Measurements from ENCODE around the gene STXBP2. TPM values are rescaled to one million over a fixed set of nuclear protein-coding genes. Genes with fewer than 3 reads are reported as not detected.

Gene STXBP2
- total and polyA plus RNA-seq, 9 of the 15 experiments (the other 6 are each of a cell fraction or from before 2014, with no cell fraction given) = 2.5 to 163 (median 71.3) TPM

DNA sequence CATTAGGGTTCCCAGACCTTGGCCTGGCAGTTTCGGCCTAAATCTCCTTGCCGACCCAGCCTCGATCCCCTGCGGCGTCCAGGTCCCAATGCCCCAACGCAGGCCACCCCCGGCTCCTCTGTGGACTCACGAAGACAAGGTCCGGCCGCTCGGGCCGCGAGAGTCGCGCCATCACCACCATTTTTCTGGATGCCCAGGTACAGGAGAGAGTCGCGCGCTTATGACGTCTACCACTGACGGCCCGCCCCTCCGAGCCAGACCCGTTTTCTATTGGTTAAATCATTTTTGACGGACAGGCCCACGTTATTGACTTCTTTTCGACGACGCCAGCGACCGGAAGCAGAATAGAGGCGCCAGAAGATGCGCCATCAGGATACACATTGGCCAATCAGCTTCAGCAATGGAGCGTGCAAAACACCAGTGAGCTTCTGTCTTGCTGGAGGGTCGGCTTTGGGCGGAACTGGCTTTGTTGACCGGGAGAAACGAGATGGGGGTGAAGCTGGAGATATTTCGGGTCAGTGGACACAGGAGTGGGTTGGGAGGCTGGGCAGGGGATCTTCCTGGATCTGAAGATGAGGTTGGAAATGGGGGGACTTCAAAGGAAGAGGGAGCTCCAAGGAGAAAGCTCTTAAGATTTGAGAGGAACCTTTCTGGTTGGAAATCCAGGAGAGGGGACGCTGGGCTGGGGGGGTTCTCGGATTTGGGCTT, 7.4 kb upstream of the STXBP2 start, which contains the start of the genes PET100 and XAB2 (continued):
- TF ChIP-seq, protein P1, sequence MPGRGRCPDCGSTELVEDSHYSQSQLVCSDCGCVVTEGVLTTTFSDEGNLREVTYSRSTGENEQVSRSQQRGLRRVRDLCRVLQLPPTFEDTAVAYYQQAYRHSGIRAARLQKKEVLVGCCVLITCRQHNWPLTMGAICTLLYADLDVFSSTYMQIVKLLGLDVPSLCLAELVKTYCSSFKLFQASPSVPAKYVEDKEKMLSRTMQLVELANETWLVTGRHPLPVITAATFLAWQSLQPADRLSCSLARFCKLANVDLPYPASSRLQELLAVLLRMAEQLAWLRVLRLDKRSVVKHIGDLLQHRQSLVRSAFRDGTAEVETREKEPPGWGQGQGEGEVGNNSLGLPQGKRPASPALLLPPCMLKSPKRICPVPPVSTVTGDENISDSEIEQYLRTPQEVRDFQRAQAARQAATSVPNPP (IDR thresholded peaks at IDR 0.05; ENCODE audit: borderline replicate concordance, insufficient read depth, insufficient read length) = no peak
- TF ChIP-seq RUNX1 (IDR thresholded peaks at IDR 0.05; ENCODE audit: low read depth) (no peak), FOSL1 (tag; conservative IDR thresholded peaks at IDR 0.05) (no peak), ZNF165 (CRISPR knock-in tag; IDR thresholded peaks at IDR 0.05; ENCODE audit: borderline replicate concordance) (no peak), ZNF212 (CRISPR knock-in tag; IDR thresholded peaks at IDR 0.05) (no peak), ZNF41 (CRISPR knock-in tag; conservative IDR thresholded peaks at IDR 0.05) (no peak), DPF2 (IDR thresholded peaks at IDR 0.05) (no peak), ZNF77 (CRISPR knock-in tag; IDR thresholded peaks at IDR 0.05) (no peak), ARID1B (IDR thresholded peaks at IDR 0.05) (no peak), FOXA3 (CRISPR knock-in tag; conservative IDR thresholded peaks at IDR 0.05 in 1 of 2, IDR thresholded peaks at IDR 0.05 in 1 of 2) (peak; percentile 67 to 87), EHMT2 (IDR thresholded peaks at IDR 0.05) (no peak), ZBTB17 (CRISPR knock-in tag; IDR thresholded peaks at IDR 0.05) (no peak), PURB (CRISPR knock-in tag; IDR thresholded peaks at IDR 0.05; ENCODE audit: low read depth) (no peak), POLR2AphosphoS5 (IDR thresholded peaks at IDR 0.05; ENCODE audit: control insufficient read depth, insufficient read depth, low read depth, low read length) (peak; percentile 59), ZNF79 (CRISPR knock-in tag; IDR thresholded peaks at IDR 0.05; ENCODE audit: low read depth) (no peak), TCF7 (IDR thresholded peaks at IDR 0.05; ENCODE audit: borderline replicate concordance) (no peak), THRAP3 (IDR thresholded peaks at IDR 0.05; ENCODE audit: borderline replicate concordance) (no peak), FOXM1 (IDR thresholded peaks at IDR 0.05; ENCODE audit: low read depth) (no peak), FOXM1 (CRISPR knock-in tag; IDR thresholded peaks at IDR 0.05; ENCODE audit: low read depth) (no peak), ZEB2 (IDR thresholded peaks at IDR 0.05) (no peak), SRSF7 (optimal IDR thresholded peaks at IDR 0.05; ENCODE audit: low read depth, low read length) (no peak), GTF2F1 (IDR thresholded peaks at IDR 0.05; ENCODE audit: low read depth, low read length) (no peak)
- TF ChIP-seq, protein P2, sequence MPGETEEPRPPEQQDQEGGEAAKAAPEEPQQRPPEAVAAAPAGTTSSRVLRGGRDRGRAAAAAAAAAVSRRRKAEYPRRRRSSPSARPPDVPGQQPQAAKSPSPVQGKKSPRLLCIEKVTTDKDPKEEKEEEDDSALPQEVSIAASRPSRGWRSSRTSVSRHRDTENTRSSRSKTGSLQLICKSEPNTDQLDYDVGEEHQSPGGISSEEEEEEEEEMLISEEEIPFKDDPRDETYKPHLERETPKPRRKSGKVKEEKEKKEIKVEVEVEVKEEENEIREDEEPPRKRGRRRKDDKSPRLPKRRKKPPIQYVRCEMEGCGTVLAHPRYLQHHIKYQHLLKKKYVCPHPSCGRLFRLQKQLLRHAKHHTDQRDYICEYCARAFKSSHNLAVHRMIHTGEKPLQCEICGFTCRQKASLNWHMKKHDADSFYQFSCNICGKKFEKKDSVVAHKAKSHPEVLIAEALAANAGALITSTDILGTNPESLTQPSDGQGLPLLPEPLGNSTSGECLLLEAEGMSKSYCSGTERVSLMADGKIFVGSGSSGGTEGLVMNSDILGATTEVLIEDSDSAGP (CRISPR knock-in tag; IDR thresholded peaks at IDR 0.05) = no peak
- TF ChIP-seq, protein P3, sequence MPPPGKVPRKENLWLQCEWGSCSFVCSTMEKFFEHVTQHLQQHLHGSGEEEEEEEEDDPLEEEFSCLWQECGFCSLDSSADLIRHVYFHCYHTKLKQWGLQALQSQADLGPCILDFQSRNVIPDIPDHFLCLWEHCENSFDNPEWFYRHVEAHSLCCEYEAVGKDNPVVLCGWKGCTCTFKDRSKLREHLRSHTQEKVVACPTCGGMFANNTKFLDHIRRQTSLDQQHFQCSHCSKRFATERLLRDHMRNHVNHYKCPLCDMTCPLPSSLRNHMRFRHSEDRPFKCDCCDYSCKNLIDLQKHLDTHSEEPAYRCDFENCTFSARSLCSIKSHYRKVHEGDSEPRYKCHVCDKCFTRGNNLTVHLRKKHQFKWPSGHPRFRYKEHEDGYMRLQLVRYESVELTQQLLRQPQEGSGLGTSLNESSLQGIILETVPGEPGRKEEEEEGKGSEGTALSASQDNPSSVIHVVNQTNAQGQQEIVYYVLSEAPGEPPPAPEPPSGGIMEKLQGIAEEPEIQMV (tag; conservative IDR thresholded peaks at IDR 0.05; ENCODE audit: low read depth) = no peak
- TF ChIP-seq, protein P4, sequence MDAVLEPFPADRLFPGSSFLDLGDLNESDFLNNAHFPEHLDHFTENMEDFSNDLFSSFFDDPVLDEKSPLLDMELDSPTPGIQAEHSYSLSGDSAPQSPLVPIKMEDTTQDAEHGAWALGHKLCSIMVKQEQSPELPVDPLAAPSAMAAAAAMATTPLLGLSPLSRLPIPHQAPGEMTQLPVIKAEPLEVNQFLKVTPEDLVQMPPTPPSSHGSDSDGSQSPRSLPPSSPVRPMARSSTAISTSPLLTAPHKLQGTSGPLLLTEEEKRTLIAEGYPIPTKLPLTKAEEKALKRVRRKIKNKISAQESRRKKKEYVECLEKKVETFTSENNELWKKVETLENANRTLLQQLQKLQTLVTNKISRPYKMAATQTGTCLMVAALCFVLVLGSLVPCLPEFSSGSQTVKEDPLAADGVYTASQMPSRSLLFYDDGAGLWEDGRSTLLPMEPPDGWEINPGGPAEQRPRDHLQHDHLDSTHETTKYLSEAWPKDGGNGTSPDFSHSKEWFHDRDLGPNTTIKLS (IDR thresholded peaks at IDR 0.05; ENCODE audit: borderline replicate concordance, low read depth) = peak; percentile 34; the same call in 1 of the 2 replicates
